ENCODE results near the gene REXO5. TPM values are rescaled to one million over a fixed set of nuclear protein-coding genes. Genes with fewer than 3 reads are reported as not detected.

REXO5 gene
- total and polyA plus RNA-seq, 2 of the 13 experiments (the other 11 are each of a cell fraction or from before 2014, with no cell fraction given) = 5.9 to 13.1 TPM

DNA sequence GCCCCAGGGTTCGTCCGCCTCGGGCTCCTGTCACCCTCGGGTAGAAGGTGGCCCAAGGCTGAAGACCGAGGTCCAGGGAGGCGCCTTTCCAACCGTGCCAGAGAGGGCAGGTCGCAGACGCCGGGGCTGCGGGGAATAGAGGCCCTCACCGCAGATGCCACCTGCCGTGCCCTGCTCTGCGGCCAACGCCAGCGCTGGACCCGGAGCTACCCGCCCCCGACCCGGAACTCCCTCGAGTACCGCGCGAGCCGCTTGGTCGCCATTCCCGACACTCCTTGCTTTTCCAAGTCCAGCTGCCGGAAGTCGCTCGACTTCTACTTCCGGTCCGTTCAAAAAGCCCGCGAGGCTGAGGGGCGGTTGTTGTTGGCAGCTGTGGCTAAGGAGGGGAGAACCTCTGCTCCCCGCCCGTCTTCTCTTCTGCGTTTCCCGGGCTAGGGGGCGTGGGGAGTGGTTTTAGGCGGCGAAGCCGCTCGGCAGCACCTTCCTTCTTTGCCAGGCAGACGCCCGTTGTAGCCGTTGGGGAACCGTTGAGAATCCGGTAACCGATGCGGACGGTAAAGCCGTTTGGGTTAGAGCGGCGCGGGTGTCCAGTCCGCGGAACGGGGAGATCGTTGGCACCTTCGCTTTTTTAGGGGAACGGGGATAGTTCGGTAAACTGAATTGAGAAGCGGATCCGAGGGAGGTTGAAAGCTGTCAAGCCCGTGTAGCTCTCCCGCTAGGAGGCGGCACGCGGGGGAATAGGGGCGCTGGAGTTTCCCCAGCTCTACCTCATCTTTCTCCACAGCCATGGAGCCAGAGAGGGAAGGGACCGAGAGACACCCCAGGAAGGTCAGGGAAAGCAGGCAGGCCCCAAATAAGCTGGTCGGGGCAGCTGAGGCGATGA is at the start of gene REXO5, which contains the start of gene ERI2 (continued):
- TF ChIP-seq, protein P1, sequence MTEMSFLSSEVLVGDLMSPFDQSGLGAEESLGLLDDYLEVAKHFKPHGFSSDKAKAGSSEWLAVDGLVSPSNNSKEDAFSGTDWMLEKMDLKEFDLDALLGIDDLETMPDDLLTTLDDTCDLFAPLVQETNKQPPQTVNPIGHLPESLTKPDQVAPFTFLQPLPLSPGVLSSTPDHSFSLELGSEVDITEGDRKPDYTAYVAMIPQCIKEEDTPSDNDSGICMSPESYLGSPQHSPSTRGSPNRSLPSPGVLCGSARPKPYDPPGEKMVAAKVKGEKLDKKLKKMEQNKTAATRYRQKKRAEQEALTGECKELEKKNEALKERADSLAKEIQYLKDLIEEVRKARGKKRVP (CRISPR knock-in tag; IDR thresholded peaks at IDR 0.05) = peak in 1 of 2 experiments; percentile 86; a peak in 2 of 4 replicates
- TF ChIP-seq ZFP62 (CRISPR knock-in tag; IDR thresholded peaks at IDR 0.05) = no peak
- TF ChIP-seq ONECUT2 (CRISPR knock-in tag; IDR thresholded peaks at IDR 0.05) = 0 out of 2 replicates have a peak, but pooled peaks have one; percentile 38
- TF ChIP-seq, protein P2, sequence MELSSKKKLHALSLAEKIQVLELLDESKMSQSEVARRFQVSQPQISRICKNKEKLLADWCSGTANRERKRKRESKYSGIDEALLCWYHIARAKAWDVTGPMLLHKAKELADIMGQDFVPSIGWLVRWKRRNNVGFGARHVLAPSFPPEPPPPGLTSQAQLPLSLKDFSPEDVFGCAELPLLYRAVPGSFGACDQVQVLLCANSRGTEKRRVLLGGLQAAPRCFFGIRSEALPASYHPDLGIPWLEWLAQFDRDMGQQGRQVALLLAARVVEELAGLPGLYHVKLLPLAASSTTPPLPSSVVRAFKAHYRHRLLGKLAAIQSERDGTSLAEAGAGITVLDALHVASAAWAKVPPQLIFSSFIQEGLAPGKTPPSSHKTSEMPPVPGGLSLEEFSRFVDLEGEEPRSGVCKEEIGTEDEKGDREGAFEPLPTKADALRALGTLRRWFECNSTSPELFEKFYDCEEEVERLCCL (CRISPR knock-in tag; IDR thresholded peaks at IDR 0.05; ENCODE audit: borderline replicate concordance) = peak; percentile 98
- peak; percentile 86 for TF ChIP-seq IRF2 (CRISPR knock-in tag; IDR thresholded peaks at IDR 0.05)
- TF ChIP-seq CBX2 (IDR thresholded peaks at IDR 0.05; ENCODE audit: low read depth, low read length) = no peak
- TF ChIP-seq CBX2 (CRISPR knock-in tag; IDR thresholded peaks at IDR 0.05; ENCODE audit: low read depth) = no peak
- 0 out of 2 replicates have a peak, but pooled peaks have one; percentile 51 for TF ChIP-seq REXO4 (CRISPR knock-in tag; IDR thresholded peaks at IDR 0.05; ENCODE audit: borderline replicate concordance)
- TF ChIP-seq ZNF235 (CRISPR knock-in tag; IDR thresholded peaks at IDR 0.05; ENCODE audit: borderline replicate concordance) = peak; percentile 72; the same call in 1 of the 2 replicates
- no peak; the same call in 1 of the 2 replicates for TF ChIP-seq TEAD2 (CRISPR knock-in tag; IDR thresholded peaks at IDR 0.05)
- peak; percentile 73; the same call in 1 of the 2 replicates for TF ChIP-seq SATB2 (CRISPR knock-in tag; IDR thresholded peaks at IDR 0.05)
- peak; percentile 63; the same call in 1 of the 2 replicates for TF ChIP-seq ATF1 (CRISPR knock-in tag; IDR thresholded peaks at IDR 0.05)
- TF ChIP-seq, protein P3, sequence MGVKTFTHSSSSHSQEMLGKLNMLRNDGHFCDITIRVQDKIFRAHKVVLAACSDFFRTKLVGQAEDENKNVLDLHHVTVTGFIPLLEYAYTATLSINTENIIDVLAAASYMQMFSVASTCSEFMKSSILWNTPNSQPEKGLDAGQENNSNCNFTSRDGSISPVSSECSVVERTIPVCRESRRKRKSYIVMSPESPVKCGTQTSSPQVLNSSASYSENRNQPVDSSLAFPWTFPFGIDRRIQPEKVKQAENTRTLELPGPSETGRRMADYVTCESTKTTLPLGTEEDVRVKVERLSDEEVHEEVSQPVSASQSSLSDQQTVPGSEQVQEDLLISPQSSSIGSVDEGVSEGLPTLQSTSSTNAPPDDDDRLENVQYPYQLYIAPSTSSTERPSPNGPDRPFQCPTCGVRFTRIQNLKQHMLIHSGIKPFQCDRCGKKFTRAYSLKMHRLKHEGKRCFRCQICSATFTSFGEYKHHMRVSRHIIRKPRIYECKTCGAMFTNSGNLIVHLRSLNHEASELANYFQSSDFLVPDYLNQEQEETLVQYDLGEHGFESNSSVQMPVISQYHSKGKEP (CRISPR knock-in tag; IDR thresholded peaks at IDR 0.05) = peak; percentile 73; the same call in 1 of the 2 replicates
- TF ChIP-seq WIZ (CRISPR knock-in tag; IDR thresholded peaks at IDR 0.05) = peak; percentile 5; the same call in 1 of the 2 replicates
- no peak for TF ChIP-seq ZNF382 (CRISPR knock-in tag; IDR thresholded peaks at IDR 0.05; ENCODE audit: borderline replicate concordance)
- TF ChIP-seq, protein P4, sequence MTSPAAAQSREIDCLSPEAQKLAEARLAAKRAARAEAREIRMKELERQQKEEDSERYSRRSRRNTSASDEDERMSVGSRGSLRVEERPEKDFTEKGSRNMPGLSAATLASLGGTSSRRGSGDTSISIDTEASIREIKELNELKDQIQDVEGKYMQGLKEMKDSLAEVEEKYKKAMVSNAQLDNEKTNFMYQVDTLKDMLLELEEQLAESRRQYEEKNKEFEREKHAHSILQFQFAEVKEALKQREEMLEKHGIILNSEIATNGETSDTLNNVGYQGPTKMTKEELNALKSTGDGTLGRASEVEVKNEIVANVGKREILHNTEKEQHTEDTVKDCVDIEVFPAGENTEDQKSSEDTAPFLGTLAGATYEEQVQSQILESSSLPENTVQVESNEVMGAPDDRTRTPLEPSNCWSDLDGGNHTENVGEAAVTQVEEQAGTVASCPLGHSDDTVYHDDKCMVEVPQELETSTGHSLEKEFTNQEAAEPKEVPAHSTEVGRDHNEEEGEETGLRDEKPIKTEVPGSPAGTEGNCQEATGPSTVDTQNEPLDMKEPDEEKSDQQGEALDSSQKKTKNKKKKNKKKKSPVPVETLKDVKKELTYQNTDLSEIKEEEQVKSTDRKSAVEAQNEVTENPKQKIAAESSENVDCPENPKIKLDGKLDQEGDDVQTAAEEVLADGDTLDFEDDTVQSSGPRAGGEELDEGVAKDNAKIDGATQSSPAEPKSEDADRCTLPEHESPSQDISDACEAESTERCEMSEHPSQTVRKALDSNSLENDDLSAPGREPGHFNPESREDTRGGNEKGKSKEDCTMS (CRISPR knock-in tag; conservative IDR thresholded peaks at IDR 0.05) = no peak
- TF ChIP-seq, protein P5, sequence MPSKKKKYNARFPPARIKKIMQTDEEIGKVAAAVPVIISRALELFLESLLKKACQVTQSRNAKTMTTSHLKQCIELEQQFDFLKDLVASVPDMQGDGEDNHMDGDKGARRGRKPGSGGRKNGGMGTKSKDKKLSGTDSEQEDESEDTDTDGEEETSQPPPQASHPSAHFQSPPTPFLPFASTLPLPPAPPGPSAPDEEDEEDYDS (CRISPR knock-in tag; IDR thresholded peaks at IDR 0.05) = peak; percentile 88
- TF ChIP-seq ZMYM3 (CRISPR knock-in tag; IDR thresholded peaks at IDR 0.05) = no peak; the same call in 1 of the 2 replicates
- peak; percentile 49; the same call in 1 of the 2 replicates for TF ChIP-seq KDM1A (CRISPR knock-in tag; IDR thresholded peaks at IDR 0.05)
- TF ChIP-seq, protein P6, sequence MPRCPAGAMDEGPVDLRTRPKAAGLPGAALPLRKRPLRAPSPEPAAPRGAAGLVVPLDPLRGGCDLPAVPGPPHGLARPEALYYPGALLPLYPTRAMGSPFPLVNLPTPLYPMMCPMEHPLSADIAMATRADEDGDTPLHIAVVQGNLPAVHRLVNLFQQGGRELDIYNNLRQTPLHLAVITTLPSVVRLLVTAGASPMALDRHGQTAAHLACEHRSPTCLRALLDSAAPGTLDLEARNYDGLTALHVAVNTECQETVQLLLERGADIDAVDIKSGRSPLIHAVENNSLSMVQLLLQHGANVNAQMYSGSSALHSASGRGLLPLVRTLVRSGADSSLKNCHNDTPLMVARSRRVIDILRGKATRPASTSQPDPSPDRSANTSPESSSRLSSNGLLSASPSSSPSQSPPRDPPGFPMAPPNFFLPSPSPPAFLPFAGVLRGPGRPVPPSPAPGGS (CRISPR knock-in tag; IDR thresholded peaks at IDR 0.05) = peak; percentile 67; the same call in 1 of the 2 replicates
- no peak for TF ChIP-seq FOSL1 (CRISPR knock-in tag; IDR thresholded peaks at IDR 0.05; ENCODE audit: borderline replicate concordance)

All from HepG2 (cell line).